Fibroblast of skin of right quadriceps (primary cell): ENCODE results near the gene RPS6KB2.

Experiments used
- DNase-seq: peaks from one replicate; pipeline ENCODE4 v3.0.0-alpha.2; 2013

The RPS6KB2 gene

DNA sequence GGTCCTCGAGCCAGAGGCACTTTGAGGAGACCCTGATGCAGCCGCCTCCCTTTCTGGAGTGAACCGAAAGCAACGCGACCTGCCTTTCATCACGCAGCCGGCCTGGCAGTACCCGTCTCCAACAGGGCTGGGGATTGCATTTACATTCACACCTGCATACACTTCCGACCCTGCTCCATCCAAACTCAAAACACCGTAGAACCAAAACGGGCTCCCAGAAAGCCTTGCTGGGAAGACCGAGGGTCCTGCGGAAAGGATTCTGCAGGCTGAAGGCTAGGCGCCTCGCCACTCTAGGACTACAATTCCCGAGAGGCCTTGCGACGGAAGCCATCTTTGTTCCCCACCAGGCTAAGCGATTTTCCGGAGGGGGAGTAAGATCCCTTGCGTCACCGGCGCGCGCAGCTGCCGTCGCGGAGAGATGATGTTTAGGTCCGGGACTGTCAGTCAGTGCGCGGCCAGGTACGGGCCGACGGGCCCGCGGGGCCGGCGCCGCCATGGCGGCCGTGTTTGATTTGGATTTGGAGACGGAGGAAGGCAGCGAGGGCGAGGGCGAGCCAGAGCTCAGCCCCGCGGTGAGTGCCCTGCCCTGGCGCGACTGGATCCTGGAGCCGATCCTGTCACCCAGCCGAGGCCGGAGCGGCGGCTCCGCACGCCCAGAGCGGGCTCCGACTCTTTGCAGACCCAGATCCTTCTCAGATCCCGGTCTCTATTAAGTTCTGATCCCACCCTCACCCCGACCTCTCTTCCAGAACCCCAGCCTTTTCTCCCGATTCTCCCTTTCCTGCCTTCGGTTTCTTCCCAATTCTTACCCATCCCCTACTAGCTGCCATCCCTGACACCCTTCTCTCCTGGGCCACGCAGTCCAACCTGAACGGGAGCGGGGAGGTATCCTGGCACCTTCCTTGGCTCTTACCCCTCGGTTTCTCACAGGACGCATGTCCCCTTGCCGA is at the start of gene RPS6KB2:
RPS6KB2 (plus strand) TSS at position 443 of the 950 bp plus-strand sequence; CDS start at position 495, 52 bp downstream.
- peak; percentile 96 for DNase-seq

DNA sequence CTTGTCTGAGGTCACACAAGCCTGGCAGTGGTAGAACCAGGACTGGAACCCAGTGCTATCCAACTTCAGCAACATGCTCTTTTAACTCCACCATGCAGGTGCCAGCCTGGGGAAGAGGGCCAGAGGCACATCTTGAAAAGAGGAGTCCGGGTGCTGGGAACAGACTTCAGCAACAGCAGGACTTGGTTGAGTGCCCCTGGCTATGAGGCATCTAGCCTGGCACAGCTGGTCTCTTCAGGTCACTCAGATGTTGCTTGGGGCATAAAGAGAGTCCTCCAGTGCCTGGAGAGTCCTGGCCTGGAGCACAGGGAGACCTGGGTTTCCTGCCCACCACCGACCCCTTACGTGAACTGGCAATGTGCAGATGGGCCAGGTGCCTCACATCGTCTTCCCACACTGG is 49.8 kb upstream of the RPS6KB2 start:
- no peak for DNase-seq

DNA sequence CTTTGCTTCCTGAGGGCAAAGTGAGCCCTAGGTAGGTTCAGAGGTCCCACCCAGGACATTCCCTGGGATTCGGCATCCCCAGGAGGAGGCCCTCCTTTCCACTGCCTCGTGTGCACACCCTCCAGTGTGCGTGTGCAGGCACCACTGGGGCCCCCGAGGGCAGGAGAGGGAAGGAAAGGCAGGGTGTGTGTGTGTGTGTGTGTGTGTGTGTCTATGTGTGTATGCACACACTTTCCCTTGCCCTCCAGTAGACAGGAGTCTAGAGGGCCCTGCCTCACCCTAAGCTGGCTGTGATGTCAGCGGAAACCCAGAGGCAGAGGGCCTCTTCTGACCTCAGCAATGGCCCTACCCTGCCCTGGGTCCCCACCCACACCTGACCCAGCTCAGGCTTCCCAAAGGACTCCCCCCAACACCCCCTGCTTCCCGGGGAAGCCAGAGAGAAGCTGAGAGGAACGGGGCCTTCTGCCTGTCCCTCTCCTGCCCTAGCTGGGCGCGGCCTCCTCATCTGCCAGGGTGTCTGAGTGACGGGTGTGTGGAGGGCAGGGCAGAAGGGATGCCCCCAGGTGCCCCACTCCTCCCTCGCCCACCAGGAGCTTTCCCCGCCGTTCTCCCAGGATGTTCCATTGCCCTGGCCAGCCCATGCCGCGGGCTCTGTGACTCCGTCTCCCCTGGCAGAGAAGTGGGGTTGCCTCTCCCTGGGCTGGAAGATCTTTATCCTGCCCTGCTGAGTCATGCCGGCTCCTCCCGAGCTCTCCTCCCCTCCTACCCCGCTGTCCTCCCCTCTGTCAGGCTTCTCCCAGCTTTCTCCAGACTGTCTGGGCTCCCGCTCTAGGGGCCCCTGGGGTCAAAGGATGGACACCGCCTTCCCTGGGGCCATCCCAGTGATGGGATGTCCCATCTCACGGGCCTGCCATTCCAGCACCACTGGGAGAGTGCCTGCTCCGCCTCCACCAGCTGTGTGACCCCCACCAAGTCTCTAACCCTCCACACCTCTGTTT is 48.9 kb upstream of the RPS6KB2 start:
- peak; percentile 52 for DNase-seq

DNA sequence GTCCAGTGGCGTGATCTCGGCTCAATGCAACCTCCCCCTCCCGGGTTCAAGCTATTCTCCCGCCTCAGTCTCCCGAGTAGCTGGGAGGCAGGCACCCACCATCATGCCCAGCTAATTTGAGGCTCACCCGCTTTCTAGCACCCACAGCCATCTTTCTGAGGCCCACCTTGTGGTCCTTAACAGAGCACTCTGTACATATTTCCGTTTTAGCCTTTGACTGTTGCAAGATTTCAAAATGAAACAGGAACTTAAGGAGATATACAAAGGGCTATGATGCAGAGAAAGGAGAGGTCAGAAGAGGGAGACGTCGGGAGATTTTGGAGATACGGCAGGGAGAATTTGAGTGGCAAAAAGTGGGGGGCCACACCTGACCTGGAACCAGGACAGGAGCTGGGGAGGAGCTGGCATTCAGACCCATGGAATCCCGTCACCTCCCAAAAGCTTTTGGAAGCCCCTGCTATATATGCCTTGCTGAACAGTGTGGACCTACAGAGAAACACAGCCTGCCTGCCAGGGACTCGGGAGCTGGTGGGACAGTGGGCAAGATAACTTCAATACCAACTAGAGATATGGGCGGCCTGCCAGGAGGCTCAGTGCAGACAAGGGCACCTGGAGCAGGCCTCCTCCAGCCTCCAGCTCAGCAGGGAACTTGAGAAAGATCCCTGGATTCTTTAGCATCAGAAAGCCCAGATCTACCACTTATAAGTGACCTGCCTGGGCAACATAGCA is 46.9 kb upstream of the RPS6KB2 start:
- no peak for DNase-seq

DNA sequence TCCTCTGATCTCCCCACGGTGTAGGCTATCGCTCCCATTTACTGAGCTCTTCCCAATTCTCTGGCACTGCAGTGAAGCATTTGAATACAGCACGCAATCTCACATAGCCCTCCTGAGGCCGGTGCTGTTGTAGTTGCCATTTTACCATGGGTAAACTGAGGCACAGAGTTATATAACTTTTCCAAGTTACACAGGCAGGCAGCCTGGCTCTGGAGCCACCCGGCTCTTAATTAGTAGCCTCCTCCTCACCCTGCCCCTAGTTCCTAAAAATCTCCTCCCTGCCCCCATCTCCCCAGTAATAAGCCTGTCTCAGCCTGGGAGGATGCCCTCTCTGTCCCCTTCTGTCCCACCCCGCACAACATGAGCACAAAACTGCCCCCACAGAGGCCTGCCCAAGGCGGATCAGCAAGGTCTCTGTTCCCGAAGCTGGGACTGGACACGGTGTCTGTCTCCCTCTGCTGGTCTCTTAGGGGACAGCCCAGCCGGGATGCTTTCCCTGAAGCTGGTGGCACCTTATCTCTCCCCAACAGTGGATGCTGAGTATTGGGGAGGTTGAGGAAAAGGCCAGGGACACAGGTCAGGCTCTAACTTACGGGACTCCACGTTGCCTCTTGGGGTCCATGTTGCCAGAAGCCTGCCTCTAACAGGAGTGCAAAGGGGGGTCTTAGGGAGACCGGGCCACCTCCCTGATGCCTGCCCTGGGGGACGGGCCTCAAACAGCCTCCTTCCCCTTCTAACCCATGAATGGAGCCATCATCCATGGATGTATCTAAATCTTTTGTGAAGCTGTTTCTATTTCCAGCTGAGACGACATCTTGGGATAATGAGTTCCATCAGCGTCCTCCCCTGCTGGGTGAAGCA is 45.8 kb upstream of the RPS6KB2 start:
- DNase-seq: peak; percentile 70

DNA sequence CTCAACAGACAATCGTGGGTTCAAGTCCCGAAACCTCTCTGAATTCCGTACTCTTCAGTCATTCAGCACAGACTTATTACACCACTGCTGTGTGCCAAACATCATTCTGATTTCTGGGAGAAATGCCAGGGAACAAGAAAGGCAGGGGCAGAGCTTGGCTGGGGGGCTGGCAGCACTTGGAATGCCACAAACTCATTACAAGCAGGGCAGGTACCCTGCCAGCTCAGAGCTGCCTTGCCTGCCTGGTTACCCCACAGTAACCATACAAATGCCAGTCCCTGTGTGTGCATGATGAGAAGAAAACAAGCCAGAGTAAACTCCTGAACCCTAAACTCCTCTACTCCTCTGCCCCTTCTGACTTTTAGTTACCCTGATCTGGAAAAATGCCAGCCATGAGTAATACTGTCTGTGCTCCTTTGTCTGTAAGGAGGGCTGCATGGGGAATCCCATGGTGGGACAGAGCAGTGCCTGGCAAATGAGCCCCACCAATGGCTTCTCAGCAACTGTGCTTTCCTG is 43.4 kb upstream of the RPS6KB2 start:
- DNase-seq: peak; percentile 68

DNA sequence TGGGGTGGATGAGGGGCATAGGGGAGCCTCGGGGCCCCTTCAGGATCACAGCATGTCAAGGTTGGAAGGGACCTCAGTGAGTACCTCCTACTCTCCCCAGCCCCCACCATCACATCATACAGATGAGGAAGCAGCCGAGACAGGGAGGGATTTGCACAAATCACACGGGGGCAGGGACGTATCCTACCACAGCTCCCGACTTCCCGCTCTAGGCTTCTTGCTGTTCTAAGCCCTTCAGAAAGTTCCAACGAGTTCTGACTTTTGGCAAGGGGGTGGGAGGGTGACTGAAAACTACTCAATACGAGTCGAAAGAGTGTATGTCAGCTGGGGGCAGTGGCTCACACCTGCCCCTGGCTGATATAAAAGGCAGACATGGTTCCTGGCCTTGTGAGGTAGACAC is 41.2 kb upstream of the RPS6KB2 start:
- no peak for DNase-seq

DNA sequence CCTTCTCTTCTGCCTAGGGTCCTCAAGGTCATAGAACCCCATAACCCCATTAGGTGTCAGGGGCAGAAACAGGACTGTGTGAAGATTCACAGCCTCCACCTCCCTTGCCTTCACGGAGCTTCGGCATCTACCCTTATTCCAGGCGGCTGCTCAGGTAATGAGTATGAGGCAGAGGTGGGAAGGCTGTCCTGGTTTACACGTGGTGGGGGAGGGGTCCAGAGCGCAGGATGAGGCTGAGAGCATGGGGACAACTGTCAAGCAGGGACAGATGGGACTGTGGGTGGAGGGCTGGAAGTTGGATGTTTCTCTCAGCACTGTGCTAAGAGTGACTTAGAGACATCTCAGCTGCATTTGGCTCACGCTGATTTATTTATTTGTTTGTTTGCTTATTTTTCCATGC is 40.8 kb upstream of the RPS6KB2 start:
- no peak for DNase-seq

DNA sequence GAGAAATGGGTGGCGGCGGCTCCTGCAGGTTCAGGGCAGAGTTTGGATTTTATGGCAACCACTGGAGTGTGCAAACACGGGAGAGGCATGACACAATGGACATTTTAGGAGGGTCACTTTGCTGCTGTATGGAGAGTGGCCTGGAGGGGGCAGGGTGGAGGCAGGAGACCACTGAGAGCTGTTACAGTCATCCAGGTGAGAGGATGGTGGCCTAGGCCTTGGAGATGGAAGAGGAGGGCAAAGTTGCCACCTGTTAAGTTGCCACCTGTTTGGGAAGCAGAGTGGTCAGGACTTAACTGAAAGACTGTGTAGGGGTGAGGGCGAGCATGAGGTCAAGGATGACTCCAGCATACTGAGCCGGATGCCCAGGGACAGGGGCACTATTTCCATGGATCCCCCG is 38.8 kb upstream of the RPS6KB2 start:
- no peak for DNase-seq

DNA sequence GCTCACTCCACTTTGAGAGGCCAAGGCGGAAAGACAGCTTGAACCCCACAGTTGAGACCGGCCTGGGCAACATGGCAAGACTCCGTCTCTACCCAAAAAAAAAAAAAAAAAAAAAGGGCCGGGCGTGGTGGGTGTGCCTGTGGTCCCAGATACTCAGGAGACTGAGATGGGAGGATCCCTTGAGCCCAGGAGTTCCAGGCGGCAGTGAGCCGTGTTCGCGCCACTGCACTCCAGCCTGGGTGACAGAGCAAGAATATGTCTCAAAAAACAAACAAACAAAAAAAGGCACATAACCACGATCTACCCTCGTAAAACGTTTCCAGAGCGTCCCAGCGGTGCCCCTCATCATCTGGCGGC is 37.4 kb upstream of the RPS6KB2 start:
- DNase-seq: no peak

DNA sequence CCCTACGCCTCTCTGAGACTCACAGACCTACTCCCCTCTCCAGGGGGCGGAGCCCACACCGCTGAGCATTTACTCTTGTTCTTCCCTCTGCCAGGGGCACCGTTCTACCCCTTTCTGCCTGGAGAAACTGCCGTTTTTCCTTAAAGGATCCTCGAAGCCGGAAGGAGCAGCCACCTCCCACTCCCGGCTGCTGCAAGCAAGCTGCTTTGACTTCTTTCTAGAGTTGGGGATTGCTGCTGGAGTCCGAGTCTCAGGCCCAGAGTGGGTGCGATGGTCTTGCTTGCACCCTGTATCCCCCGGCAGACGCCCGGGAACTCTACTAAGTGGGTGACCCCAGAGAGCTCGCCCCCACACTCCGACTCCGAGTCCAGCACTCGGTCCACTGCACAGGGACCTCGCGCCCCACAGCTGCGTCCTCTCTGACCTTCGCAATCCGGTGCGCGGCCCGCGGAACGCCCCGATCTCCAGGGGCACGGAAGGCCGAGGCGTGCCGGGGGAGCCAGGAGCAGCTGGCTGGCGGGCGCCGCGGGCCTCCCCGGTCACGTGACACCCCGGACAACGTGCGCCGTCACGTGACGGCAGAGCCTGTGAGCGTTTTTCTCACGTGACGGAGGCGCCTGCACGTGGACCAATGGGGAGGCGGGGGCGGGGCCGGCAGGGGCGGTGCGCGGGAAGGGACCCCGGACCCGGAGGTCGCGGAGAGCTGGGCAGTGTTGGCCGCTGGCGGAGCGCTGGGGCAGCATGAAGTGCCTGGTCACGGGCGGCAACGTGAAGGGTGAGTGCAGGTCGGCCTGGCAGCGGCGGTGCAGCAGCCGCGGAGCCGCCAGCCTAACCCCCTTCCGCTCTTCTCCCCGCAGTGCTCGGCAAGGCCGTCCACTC is 36.8 kb upstream of the RPS6KB2 start, which contains the start of gene RAD9A:
RAD9A (plus strand) TSS at position 683 of the 879 bp plus-strand sequence; CDS start at position 742, 59 bp downstream.
- DNase-seq: peak; percentile 93

DNA sequence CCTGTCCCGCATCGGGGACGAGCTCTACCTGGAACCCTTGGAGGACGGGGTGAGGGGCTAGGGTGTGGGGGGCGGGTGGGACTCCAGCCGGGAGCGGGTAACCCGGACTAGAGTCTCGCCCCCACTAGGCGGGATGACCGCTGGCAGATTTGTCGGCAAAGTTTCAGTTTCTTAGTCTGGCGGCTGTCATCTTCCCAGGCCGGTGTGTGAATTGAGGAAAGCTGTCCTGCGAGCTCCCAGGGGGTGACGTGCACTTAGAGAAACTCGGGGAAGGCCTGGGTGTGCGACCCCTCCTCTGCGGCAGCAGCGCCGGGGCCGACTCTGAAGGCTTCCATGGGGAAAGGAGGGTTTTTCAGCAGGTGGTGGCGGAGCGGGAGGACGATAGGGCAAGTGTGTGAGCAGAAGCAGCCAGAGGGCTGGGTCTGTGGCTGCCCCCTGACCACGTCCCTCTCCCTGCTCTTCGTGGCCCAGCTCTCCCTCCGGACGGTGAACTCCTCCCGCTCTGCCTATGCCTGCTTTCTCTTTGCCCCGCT is 36.0 kb upstream of the RPS6KB2 start:
- DNase-seq: no peak

DNA sequence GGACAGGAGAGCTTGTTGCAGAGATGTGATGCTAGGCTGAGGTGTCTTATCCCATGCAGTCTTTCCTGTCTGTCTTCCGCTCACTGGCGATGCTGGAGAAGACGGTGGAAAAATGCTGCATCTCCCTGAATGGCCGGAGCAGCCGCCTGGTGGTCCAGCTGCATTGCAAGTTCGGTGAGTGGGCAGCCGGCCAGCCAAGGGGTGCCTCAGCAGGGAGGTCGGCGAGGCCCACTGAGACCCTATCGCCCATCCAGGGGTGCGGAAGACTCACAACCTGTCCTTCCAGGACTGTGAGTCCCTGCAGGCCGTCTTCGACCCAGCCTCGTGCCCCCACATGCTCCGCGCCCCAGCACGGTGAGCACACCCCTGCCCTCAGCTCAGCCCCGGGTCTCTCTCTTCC is 34.9 kb upstream of the RPS6KB2 start:
- DNase-seq: no peak

DNA sequence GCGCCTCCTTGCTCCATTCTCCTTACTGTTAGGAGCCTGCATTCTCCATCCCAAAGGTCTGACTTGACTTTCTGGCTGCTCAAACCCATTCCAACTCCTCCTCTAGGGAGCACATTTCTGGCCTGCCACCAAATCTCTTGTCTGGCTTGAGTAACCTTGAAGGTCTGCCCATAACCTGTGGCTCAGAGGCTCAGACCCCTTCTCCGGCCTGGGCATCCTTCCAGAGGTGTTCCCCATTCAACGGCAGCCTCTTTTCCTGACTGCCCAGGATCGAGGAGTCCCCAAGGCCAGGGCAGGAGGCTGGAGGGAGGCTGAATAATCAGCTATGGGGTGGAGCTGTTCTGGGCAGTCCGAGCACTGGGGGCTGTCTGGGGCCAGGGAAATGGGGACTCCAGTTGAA is 34.3 kb upstream of the RPS6KB2 start:
- DNase-seq: no peak

DNA sequence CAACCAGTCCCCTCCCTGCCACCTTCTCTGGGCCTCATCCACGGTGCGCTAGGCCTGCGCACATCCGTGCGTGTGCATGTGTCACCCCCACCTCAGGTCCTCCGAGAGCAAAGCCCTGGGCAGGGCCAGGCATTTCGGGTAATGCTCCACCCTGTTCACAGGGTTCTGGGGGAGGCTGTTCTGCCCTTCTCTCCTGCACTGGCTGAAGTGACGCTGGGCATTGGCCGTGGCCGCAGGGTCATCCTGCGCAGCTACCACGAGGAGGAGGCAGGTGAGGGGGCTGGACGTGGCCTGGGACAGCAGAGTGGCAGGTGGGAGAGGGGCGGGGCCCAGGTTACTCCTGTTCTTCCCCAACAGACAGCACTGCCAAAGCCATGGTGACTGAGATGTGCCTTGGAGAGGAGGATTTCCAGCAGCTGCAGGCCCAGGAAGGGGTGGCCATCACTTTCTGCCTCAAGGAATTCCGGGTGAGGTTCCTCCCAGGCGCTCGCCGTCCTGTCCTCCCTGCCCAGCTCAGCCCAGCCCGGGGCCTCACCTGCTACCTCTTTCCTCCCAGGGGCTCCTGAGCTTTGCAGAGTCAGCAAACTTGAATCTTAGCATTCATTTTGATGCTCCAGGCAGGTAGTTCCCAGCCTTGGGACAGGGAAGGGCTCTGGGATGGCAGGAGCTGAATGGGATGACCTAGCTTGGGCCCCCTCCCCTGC is 32.6 kb upstream of the RPS6KB2 start:
- no peak for DNase-seq

DNA sequence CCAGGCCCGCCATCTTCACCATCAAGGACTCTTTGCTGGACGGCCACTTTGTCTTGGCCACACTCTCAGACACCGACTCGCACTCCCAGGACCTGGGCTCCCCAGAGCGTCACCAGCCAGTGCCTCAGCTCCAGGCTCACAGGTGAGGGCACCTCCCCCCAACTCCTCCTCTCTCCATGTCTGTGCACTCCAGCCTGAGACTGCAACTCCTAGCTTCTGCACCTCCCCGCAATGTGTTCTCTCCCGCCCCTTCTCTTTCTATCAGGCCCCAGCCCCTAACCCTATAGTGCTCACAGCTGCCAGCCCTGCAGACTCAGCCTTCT is 32.1 kb upstream of the RPS6KB2 start:
- no peak for DNase-seq

DNA sequence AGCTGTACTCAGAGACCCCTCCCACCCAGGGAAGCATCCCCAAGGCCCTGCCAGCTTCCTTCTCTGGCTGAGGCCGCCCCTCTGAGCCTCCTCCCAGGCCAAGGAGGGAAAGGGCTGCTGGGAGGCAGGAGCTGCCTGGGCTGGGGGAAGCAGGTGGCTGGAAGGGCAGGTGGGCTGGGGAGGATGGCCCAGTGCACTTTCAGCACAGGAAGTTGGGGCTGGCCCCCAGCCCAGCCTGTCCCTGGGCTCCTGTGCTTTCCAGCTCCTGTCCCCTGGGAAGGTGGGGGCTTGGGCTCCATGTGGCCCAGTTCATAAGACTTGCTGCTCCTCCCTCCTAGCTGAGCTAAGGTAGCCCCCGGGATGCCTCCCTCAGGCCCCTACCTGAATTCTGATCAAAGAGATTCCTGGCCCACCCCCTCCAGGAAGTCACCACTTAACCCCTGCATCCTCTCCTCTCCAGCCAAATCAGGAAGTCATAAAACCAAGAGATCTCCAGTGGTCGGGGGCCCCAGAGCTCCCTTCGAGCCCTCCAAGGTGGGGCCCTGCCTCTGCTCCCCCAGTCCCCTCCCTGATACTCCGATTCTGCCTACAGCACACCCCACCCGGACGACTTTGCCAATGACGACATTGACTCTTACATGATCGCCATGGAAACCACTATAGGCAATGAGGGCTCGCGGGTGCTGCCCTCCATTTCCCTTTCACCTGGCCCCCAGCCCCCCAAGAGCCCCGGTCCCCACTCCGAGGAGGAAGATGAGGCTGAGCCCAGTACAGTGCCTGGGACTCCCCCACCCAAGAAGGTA is 31.5 kb upstream of the RPS6KB2 start:
- no peak for DNase-seq

DNA sequence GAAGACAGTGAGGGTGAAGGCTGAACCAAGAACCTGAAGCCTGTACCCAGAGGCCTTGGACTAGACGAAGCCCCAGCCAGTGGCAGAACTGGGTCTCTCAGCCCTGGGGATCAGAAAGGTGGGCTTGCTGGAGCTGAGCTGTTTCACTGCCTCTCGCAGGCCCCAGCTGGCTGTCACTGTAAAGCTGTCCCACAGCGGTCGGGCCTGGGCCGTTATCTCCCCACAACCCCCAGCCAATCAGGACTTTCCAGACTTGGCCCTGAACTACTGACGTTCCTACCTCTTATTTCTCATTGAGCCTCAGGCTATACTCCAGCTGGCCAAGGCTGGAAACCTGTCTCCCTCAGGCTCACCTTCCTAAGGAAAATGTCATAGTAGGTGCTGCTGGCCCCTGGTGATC is 30.8 kb upstream of the RPS6KB2 start:
- DNase-seq: no peak
